Measurements from ENCODE around the gene ABTB2. TPM values are rescaled to one million over a fixed set of nuclear protein-coding genes. Genes with fewer than 3 reads are reported as not detected.

ABTB2 gene
- total and polyA plus RNA-seq, 12 donors = 2.5 to 19.1 (median 14.2) TPM

DNA sequence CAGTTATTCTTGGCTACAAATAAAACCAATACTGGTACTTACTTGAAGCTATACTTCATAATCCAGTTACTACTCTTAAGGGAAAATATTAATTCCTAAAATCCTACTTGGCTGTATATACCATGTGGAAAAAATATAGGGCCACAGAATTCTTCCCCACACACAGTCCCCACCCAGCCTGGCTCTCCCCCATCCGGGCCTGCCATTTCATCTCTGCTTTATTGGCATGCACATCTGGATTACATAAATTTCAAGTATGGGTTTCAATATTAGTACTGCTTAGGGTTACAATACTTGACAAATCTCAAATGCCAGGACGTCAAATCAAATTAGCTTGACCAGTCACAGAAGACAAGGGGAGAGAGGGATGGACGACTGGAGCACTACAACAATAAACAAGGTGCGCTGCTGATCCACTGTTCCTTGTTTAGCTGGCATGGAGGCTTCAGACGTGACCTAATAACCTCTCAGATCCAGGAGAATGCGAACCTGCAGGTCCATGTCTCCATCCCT lies 81.4 kb downstream of the ABTB2 start:
- H3K27me3 ChIP-seq = no peaks in the 10 kb centered on the region
- no peak for ATAC-seq
- no peak for DNase-seq
- H3K36me3 ChIP-seq = no peaks in the 10 kb centered on the region
- intact Hi-C loops (cut with DNase I) = loop anchor here in 1 of 10 donors (5.0 kb wide), 1 partner anchor 81 kb away; the partner anchor contains the start of gene ABTB2
- no peak overlapping the region for H3K4me3 ChIP-seq
- H3K9me3 ChIP-seq = no peaks in the 10 kb centered on the region
- 83 to 86% methylated on average over 6 of the region's 6 CpGs for WGBS, 2 donors
- TF ChIP-seq, protein P1, sequence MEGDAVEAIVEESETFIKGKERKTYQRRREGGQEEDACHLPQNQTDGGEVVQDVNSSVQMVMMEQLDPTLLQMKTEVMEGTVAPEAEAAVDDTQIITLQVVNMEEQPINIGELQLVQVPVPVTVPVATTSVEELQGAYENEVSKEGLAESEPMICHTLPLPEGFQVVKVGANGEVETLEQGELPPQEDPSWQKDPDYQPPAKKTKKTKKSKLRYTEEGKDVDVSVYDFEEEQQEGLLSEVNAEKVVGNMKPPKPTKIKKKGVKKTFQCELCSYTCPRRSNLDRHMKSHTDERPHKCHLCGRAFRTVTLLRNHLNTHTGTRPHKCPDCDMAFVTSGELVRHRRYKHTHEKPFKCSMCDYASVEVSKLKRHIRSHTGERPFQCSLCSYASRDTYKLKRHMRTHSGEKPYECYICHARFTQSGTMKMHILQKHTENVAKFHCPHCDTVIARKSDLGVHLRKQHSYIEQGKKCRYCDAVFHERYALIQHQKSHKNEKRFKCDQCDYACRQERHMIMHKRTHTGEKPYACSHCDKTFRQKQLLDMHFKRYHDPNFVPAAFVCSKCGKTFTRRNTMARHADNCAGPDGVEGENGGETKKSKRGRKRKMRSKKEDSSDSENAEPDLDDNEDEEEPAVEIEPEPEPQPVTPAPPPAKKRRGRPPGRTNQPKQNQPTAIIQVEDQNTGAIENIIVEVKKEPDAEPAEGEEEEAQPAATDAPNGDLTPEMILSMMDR (IDR thresholded peaks at IDR 0.05) = no peak
- peak overlapping the region in 1 of 10 donors; percentile 62 for H3K27ac ChIP-seq
- H3K4me1 ChIP-seq = peaks cover 0 to 29% (median 14%) of the 10 kb centered on the region in 9 donors

DNA sequence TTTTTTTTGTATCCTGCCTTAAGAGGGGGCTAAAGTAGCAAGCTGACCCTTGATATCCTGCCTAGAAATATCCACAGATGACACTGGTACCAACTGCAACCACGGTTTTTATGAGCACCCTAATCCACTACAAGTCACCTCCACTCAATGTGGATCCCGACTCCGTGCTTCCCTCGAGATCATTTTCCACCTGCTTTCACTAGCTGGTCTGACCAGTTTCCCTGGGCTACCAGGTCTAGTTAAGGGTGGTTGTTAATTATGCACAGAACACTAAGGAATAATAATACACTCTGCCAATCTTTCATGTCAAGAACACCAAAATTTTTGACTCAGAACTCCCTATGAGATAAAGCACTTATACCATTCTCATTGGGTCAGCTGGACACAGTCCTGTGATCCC lies 82.3 kb downstream of the ABTB2 start:
- Histone ChIP-seq H3K4me3 (no peak overlapping the region), H3K27ac (peak overlapping the region in 8 of 10 donors; percentile 9 to 65 (median 60)), H3K27me3 (no peaks in the 10 kb centered on the region), H3K9me3 (no peaks in the 10 kb centered on the region), H3K36me3 (no peaks in the 10 kb centered on the region), H3K4me1 (peaks cover 0 to 29% (median 14%) of the 10 kb centered on the region in 9 donors)
- DNase-seq (no peak), ATAC-seq (no peak)
- intact Hi-C loops (cut with DNase I) = loop anchor here in 1 of 10 donors (5.0 kb wide), 1 partner anchor 82 kb away; the partner anchor contains the start of gene ABTB2
- TF ChIP-seq, protein P1 (IDR thresholded peaks at IDR 0.05) = no peak
- WGBS, 2 donors = 91 to 94% methylated on average over 4 of the region's 4 CpGs

DNA sequence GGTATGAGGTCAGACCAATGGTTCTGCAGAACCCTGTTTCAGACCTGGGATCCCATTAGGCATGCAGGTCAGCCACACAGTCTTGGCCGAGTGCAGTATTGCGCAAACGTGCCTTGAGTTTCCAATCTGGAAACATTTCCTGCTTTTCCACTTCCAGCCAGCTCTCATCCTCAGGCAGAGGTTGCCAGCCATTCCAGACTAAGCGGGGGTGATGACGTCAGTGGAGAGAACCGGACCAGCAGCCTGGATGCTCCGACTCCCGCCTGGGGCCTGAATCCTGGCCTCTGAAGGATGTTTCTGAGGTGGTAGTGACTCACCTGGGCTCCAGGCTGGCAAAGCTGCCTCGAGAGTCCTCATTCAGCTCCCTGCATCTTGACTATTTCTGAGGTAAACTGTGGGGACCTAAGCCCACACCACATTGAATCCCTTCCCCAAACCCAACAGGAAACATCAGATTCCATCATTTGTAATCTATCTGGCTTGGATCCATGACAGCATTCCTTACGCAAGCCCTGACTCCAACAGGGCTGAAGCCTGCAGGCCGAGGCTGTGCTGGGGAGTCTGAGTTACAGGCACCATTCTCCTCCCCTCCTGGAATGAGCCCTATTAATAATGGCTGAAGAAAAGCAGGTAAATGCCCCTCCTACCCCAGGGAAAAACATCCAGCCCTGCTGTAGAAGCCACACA lies 83.0 kb downstream of the ABTB2 start:
- intact Hi-C loops (cut with DNase I) = loop anchor here in 3 of 10 donors (1.0 to 5.0 kb wide), 3 partner anchors 36 to 82 kb away; partner anchors contain the start of gene ABTB2 (in 1 of the 3)
- H3K4me3 ChIP-seq = no peak overlapping the region
- H3K9me3 ChIP-seq = no peaks in the 10 kb centered on the region
- no peaks in the 10 kb centered on the region for H3K36me3 ChIP-seq
- peak; percentile 87 to 94 (median 89) for ATAC-seq
- H3K4me1 ChIP-seq = peaks cover 0 to 29% (median 14%) of the 10 kb centered on the region in 9 donors
- H3K27ac ChIP-seq = peak overlapping the region in 8 of 10 donors; percentile 9 to 65 (median 60)
- DNase-seq = peak; percentile 74 to 85
- TF ChIP-seq, protein P1 (IDR thresholded peaks at IDR 0.05) = no peak
- WGBS, 2 donors = 27 to 35% methylated on average over 11 of the region's 11 CpGs
- no peaks in the 10 kb centered on the region for H3K27me3 ChIP-seq

DNA sequence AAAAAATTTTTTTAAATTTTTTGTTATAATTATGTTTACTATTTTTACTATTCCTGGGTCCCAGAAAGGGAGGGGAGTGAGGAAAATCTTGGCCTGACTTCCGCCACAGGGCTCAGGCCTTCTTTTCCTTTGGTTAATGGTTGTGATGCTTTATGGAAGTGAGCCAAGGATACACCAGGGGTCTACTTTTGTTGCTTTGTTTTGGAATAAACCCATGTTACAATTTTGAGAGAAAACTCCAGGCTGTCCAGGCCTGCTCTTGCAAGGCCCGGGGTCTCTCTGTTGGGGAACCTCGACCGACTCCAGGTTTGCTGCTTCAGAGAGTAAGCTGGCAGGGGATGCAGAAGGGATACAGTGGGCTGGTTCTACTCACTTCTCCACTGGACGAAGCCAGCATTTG lies 84.7 kb downstream of the ABTB2 start:
- peaks cover 0 to 20% (median 13%) of the 10 kb centered on the region in 9 donors for H3K4me1 ChIP-seq
- H3K36me3 ChIP-seq = no peaks in the 10 kb centered on the region
- H3K27ac ChIP-seq = no peak overlapping the region
- no peaks in the 10 kb centered on the region for H3K9me3 ChIP-seq
- ATAC-seq = no peak
- no peak overlapping the region for H3K4me3 ChIP-seq
- DNase-seq = no peak
- TF ChIP-seq, protein P1 (IDR thresholded peaks at IDR 0.05) = no peak
- intact Hi-C loops (cut with DNase I) = loop anchor here in 1 of 10 donors (5.0 kb wide), 1 partner anchor 39 kb away; no protein-coding TSS in a partner anchor
- no peaks in the 10 kb centered on the region for H3K27me3 ChIP-seq
- 84 to 90% methylated on average over 5 of the region's 5 CpGs for WGBS, 2 donors
